ENCODE data around the gene SMIM26.

SMIM26 gene

DNA sequence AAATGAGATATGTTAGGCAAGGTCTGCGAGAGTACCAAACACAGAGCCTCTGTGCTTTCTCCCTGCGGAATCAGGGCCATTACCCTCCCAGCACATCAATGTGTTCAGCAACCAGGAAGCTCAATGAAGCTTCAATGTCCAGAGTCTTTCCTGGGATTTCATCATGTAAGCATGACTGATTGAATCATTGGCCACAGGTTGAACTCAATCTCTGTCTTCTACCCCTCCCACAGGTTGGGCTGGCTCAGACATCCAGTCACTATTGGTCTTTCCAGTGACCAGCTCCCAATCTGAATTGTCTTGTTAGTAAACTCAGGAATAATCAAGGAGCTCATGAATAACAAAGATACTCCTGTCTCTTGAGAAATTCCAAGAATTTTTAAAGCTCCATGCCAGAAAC lies 17.9 kb downstream of the SMIM26 start:
- Histone ChIP-seq H3K9ac (ENCODE audit: low read length) (no peak overlapping the region), H3K9me3 (ENCODE audit: low read length) (0 out of 2 replicates have a peak, but pooled peaks cover 2% of the 10 kb centered on the region), H3K4me3 (ENCODE audit: low read depth, low read length, poor library complexity, severe bottlenecking) (no peak overlapping the region), H2AFZ (ENCODE audit: low read length) (no peak overlapping the region), H4K20me1 (ENCODE audit: insufficient read depth, low read length) (no peaks in the 10 kb centered on the region), H3K27me3 (ENCODE audit: insufficient read depth, low read length) (no peaks in the 10 kb centered on the region), H3K79me2 (ENCODE audit: insufficient read depth, low read length) (no peaks in the 10 kb centered on the region; the same call in 1 of the 2 replicates), H3K4me2 (ENCODE audit: low read length) (no peak overlapping the region), H3K36me3 (ENCODE audit: insufficient read depth, low read length) (no peaks in the 10 kb centered on the region), H3K4me1 (ENCODE audit: insufficient read depth, low read length, severe bottlenecking) (peaks cover 41% of the 10 kb centered on the region), H3K27ac (ENCODE audit: low read depth, low read length, poor library complexity, severe bottlenecking) (no peak overlapping the region), H3F3A (ENCODE audit: insufficient read depth, low read length) (no peaks in the 10 kb centered on the region), H3K9me2 (ENCODE audit: low read depth, low read length) (no peaks in the 10 kb centered on the region)
- TF ChIP-seq, protein P1, sequence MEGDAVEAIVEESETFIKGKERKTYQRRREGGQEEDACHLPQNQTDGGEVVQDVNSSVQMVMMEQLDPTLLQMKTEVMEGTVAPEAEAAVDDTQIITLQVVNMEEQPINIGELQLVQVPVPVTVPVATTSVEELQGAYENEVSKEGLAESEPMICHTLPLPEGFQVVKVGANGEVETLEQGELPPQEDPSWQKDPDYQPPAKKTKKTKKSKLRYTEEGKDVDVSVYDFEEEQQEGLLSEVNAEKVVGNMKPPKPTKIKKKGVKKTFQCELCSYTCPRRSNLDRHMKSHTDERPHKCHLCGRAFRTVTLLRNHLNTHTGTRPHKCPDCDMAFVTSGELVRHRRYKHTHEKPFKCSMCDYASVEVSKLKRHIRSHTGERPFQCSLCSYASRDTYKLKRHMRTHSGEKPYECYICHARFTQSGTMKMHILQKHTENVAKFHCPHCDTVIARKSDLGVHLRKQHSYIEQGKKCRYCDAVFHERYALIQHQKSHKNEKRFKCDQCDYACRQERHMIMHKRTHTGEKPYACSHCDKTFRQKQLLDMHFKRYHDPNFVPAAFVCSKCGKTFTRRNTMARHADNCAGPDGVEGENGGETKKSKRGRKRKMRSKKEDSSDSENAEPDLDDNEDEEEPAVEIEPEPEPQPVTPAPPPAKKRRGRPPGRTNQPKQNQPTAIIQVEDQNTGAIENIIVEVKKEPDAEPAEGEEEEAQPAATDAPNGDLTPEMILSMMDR (IDR thresholded peaks at IDR 0.05; ENCODE audit: low read length): no peak
- TF ChIP-seq EZH2 (IDR thresholded peaks at IDR 0.05; ENCODE audit: borderline replicate concordance, low read length): no peak

DNA sequence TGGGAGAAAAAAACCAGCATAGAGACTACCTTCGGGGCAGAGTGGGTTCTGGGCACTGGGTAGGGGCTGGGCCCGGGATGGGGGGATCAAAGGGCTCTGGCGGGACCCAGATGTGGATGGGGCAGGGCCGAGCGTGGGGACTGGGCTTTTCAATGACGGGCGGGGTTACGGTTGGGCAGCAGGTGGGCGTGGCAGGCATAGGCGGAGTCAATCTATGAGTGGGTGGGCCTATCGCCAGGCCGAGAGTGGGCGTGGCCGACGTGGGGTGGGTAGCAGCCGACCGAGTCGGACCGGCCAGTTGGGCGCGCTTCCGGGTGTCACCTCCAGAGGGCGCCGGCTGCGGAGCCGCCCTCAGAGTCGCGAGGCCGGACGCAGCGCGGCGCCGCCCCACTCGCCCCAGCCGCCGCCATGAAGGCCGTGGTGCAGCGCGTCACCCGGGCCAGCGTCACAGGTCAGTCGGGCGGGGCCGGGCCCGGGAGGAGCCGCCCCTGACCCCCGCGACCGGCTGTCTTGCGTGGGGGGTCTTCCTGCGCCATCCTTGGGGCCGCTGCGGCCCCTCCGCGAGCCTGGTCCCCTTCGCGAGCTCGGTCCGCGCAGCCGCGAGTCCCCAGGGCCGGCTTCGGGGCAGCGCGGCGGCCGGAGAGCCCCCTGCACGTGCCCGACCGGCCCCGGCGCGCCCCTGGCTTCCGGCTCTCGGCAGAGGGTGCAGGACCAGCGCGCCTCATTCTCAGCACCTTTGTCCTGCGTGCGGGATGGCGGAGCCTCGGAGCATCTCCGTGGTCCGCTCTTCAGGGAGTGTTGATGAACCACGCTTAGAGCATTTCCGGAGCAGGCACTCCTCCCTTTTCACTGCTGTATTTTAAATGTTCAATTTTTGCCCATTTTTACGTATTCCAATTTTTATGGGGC lies 20.7 kb downstream of the SMIM26 start, which contains the start of gene DTD1:
DTD1 (plus strand) TSS at position 390 of the 909 bp plus-strand sequence; CDS start at position 409, 19 bp downstream.
- H3K27me3 ChIP-seq (ENCODE audit: insufficient read depth, low read length): no peaks in the 10 kb centered on the region
- no peaks in the 10 kb centered on the region for H4K20me1 ChIP-seq (ENCODE audit: insufficient read depth, low read length)
- peak within 1 kb of the TSS; percentile 98 for H3K4me2 ChIP-seq (ENCODE audit: low read length)
- no peaks in the 10 kb centered on the region; the same call in 1 of the 2 replicates for H3K79me2 ChIP-seq (ENCODE audit: insufficient read depth, low read length)
- no peaks in the 10 kb centered on the region for H3F3A ChIP-seq (ENCODE audit: insufficient read depth, low read length)
- peaks cover 43% of the 10 kb centered on the region for H3K4me1 ChIP-seq (ENCODE audit: insufficient read depth, low read length, severe bottlenecking)
- 0 out of 2 replicates have a peak, but pooled peaks cover 2% of the 10 kb centered on the region for H3K9me3 ChIP-seq (ENCODE audit: low read length)
- H3K9ac ChIP-seq (ENCODE audit: low read length): peak within 1 kb of the TSS; percentile 77
- H2AFZ ChIP-seq (ENCODE audit: low read length): peak within 1 kb of the TSS; percentile 98
- TF ChIP-seq EZH2 (IDR thresholded peaks at IDR 0.05; ENCODE audit: borderline replicate concordance, low read length): no peak
- TF ChIP-seq, protein P1 (IDR thresholded peaks at IDR 0.05; ENCODE audit: low read length): peak; percentile 68
- peak within 1 kb of the TSS; percentile 80 for H3K4me3 ChIP-seq (ENCODE audit: low read depth, low read length, poor library complexity, severe bottlenecking)
- no peaks in the 10 kb centered on the region for H3K9me2 ChIP-seq (ENCODE audit: low read depth, low read length)
- H3K27ac ChIP-seq (ENCODE audit: low read depth, low read length, poor library complexity, severe bottlenecking): peak within 1 kb of the TSS; percentile 53
- no peaks in the 10 kb centered on the region for H3K36me3 ChIP-seq (ENCODE audit: insufficient read depth, low read length)

DNA sequence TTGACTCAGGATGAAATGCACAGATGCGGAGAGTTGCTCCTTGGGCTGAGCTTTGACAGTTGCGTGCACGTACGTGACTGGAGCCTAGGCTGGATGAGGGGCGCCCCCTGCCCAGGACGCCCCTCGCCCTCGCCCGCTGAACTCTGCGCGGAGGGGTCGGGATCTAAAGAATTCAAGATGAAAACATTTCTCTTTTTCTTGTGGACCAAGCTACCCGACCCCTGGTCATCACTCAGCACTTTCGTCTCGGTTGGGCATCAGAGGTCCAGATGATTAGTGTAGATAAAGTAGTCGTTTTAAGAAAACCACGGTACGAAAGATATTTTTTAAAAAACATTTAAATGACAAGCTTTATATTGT lies 21.3 kb downstream of the SMIM26 start:
- Histone ChIP-seq H3K27me3 (ENCODE audit: insufficient read depth, low read length) (no peaks in the 10 kb centered on the region), H3K36me3 (ENCODE audit: insufficient read depth, low read length) (no peaks in the 10 kb centered on the region), H3K4me3 (ENCODE audit: low read depth, low read length, poor library complexity, severe bottlenecking) (peak overlapping the region; percentile 80), H2AFZ (ENCODE audit: low read length) (peak overlapping the region; percentile 6; the same call in 1 of the 2 replicates), H3K9me3 (ENCODE audit: low read length) (0 out of 2 replicates have a peak, but pooled peaks cover 2% of the 10 kb centered on the region), H3K9ac (ENCODE audit: low read length) (peak overlapping the region; percentile 77), H3K4me1 (ENCODE audit: insufficient read depth, low read length, severe bottlenecking) (peaks cover 37% of the 10 kb centered on the region), H3K27ac (ENCODE audit: low read depth, low read length, poor library complexity, severe bottlenecking) (peak overlapping the region; percentile 53), H3K4me2 (ENCODE audit: low read length) (peak overlapping the region; percentile 98), H3F3A (ENCODE audit: insufficient read depth, low read length) (no peaks in the 10 kb centered on the region), H3K79me2 (ENCODE audit: insufficient read depth, low read length) (no peaks in the 10 kb centered on the region; the same call in 1 of the 2 replicates), H3K9me2 (ENCODE audit: low read depth, low read length) (no peaks in the 10 kb centered on the region), H4K20me1 (ENCODE audit: insufficient read depth, low read length) (no peaks in the 10 kb centered on the region)
- no peak for TF ChIP-seq EZH2 (IDR thresholded peaks at IDR 0.05; ENCODE audit: borderline replicate concordance, low read length)
- TF ChIP-seq, protein P1 (IDR thresholded peaks at IDR 0.05; ENCODE audit: low read length): peak; percentile 36
